Left ventricle myocardium inferior (tissue), 1 donor: ENCODE measurements around the gene MBIP. TPM values are rescaled to one million over a fixed set of nuclear protein-coding genes. Genes with fewer than 3 reads are reported as not detected.
"Not testable (repeated sequence)": the region's sequence is repeated elsewhere in the genome, so short reads cannot be mapped to it uniquely, and the experiment has no call there.

Source experiments
- DNase-seq: peaks from one replicate; pipeline ENCODE4 v3.0.0-alpha.2; 2020
- H3K27ac ChIP-seq: fragments of 200-600 bp; replicated peaks from 2 replicates; pipeline ENCODE4 v1.8.0; 2021
- H3K27me3 ChIP-seq: fragments of 200-600 bp; 2 replicates; pipeline ENCODE4 v1.8.0; 2021; ENCODE audit warnings: low read depth
- H3K36me3 ChIP-seq: fragments of 200-600 bp; 2 replicates; pipeline ENCODE4 v1.8.0; 2021
- H3K4me1 ChIP-seq: fragments of 200-600 bp; 2 replicates; pipeline ENCODE4 v1.8.0; 2021
- H3K4me3 ChIP-seq: fragments of 200-600 bp; 2 replicates; pipeline ENCODE4 v1.8.0; 2021; ENCODE audit warnings: mild to moderate bottlenecking, moderate library complexity
- H3K9me3 ChIP-seq: fragments of 200-600 bp; replicated peaks from 2 replicates; pipeline ENCODE4 v1.8.0; 2021
- CTCF ChIP-seq: fragments of 200-600 bp; IDR thresholded peaks from 2 replicates; pipeline ENCODE4 v1.8.0; 2021; ENCODE audit warnings: antibody characterized with exemption, mild to moderate bottlenecking, borderline replicate concordance
- intact Hi-C: fragments of 100-400 bp; cut with micrococcal nuclease; formaldehyde crosslinking; loops from one replicate; pipeline ENCODE4 v1.11.0; 2022
- total RNA-seq: library from RNA; stranded (reverse); fragmentation: NEBNext Ultra II Directional; extraction: Animal tissue kit (Norgen Biotek cat#: 25700); gene quantifications from one replicate; pipeline ENCODE4 v1.2.1, GENCODE V29; 2021
- donor health status: DM: no; HTN: yes; CAD: no; lungs with severe emphysema.

Gene MBIP
- total RNA-seq, 1 donor from 2014 or later = 8.4 TPM

- Histone ChIP-seq H3K9me3 (peaks cover 11% of the 10 kb centered on the region), H3K4me3 (no peak overlapping the region), H3K4me1 (no peaks in the 10 kb centered on the region), H3K36me3 (no peaks in the 10 kb centered on the region), H3K27ac (no peak overlapping the region), H3K27me3 (no peaks in the 10 kb centered on the region)
- no peak for DNase-seq
- no peak for TF ChIP-seq CTCF
- intact Hi-C loops = no loop called here
Observed at GRCh38 chr14:36361210-36361853, 40.9 kb upstream of the MBIP start.

DNA sequence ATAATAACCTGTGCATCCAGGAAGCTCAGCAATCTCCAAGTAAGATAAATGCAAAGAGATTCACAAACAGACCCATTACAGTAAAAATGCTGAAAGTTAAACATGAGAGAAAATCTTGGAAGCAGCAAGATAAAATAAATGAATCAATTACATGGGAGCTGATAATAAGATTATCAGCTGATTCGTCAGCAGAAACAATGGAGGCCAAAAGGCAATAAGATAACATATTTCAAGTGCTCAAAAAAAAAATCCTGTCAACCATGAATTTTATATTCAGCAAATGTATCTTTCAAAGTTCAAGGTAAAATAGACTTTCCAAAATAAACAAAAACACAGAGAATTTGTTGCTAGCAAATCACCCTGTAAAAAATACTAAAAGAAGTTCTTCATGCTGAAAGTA lies 36.4 kb upstream of the MBIP start:
- Histone ChIP-seq H3K27ac (no peak overlapping the region), H3K36me3 (no peaks in the 10 kb centered on the region), H3K4me1 (no peaks in the 10 kb centered on the region), H3K27me3 (peaks cover 10% of the 10 kb centered on the region), H3K9me3 (peaks cover 27% of the 10 kb centered on the region), H3K4me3 (no peak overlapping the region)
- no peak for TF ChIP-seq CTCF
- no peak for DNase-seq
- intact Hi-C loops = no loop called here

DNA sequence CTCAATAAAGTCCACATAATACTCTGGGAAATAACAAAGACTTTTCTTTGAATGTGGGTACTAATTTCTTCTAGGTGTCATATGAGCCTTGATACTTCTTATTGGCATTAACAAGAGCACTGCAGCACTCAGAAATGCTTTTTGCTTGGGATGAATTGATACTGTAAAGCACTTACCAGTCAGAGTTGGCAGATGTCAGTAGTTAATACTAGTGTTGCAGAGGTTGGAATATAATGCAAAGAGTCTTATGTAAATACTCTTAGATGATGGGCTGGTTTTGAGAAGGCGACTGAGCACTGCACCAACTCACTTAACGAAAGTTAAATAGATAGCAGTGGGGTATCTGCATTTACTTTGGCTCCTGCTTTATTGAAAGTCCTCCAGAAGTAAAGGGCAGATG lies 25.6 kb upstream of the MBIP start:
- no peaks in the 10 kb centered on the region for H3K4me1 ChIP-seq
- TF ChIP-seq CTCF = no peak
- H3K27ac ChIP-seq = no peak overlapping the region
- H3K36me3 ChIP-seq = no peaks in the 10 kb centered on the region
- no peaks in the 10 kb centered on the region for H3K9me3 ChIP-seq
- H3K27me3 ChIP-seq = peaks cover 36% of the 10 kb centered on the region
- H3K4me3 ChIP-seq = no peak overlapping the region
- intact Hi-C loops = no loop called here
- no peak for DNase-seq

DNA sequence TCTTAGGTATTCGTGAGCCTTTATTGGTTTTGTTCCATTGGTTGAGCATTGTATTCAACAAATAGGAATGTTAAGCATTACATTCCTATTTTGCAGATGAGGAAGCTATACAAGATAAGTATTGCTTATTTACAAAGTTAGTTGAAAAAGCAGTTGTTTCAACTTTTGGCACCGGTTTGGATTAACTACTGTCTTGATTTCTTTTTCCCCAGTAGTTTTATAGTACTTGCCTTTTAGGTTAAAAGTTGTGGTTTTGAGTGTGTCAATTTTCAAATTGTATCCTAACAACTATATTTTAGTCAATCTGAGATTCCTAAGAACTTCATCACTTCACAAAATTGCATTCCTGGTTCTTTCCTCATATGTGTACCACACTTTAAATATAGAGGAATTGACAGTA lies 23.8 kb upstream of the MBIP start:
- Histone ChIP-seq H3K9me3 (no peaks in the 10 kb centered on the region), H3K4me1 (no peaks in the 10 kb centered on the region), H3K4me3 (no peak overlapping the region), H3K36me3 (no peaks in the 10 kb centered on the region), H3K27ac (no peak overlapping the region), H3K27me3 (peaks cover 35% of the 10 kb centered on the region)
- TF ChIP-seq CTCF = no peak
- no peak for DNase-seq
- intact Hi-C loops = no loop called here

GRCh38 chr14:36341811-36342210 lies 21.4 kb upstream of the MBIP start:
- H3K4me3 ChIP-seq, H3K36me3 ChIP-seq, intact Hi-C loops, H3K9me3 ChIP-seq, H3K4me1 ChIP-seq, H3K27ac ChIP-seq, DNase-seq: not testable (repeated sequence)
- H3K27me3 ChIP-seq = peaks cover 13% of the 10 kb centered on the region

DNA sequence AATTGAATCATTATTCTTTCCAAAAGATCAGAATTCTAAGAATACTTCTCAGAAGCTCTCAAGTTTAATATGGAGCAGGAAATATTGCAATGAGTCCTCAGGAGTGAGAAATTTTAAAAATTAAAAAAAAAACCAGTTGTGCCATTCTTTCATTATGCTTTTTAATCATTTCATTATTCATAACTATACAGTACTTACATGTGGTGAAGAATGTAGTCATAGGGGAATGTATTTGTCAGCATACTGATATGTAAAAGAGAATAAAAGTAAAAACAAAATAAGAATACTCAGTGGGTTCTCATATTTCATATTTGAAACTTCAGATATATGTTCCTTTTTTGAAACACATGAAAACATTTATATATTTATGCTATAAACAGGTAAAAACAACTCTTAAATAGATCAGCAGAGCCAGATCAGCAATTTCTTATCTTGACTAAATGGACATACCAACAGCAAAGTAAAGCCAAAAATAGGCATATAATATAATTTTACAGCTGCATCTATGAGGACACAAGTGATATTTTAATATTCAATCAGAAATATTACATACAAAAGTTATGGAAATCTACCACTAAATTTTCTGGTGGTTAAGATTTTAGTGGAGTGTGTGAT lies 19.9 kb upstream of the MBIP start:
- no peak overlapping the region for H3K27ac ChIP-seq
- H3K36me3 ChIP-seq = no peaks in the 10 kb centered on the region
- TF ChIP-seq CTCF = no peak
- no peak for DNase-seq
- H3K4me1 ChIP-seq = no peaks in the 10 kb centered on the region
- intact Hi-C loops = no loop called here
- H3K4me3 ChIP-seq = no peak overlapping the region
- no peaks in the 10 kb centered on the region for H3K9me3 ChIP-seq
- H3K27me3 ChIP-seq = peaks cover 12% of the 10 kb centered on the region
